IPS-20b (cell line): Measurements from ENCODE around the gene ACSL4.

Source experiments
- H3K27ac ChIP-seq: one replicate; pipeline ENCODE4 v1.5.1; 2013; ENCODE audit warnings: low read length
- H3K27me3 ChIP-seq: 2 replicates; pipeline ENCODE4 v1.6.1; 2013; ENCODE audit warnings: mild to moderate bottlenecking, low read length, inconsistent platforms; ENCODE audit not compliant: insufficient read depth
- H3K36me3 ChIP-seq: 2 replicates; pipeline ENCODE4 v1.6.1; 2013; ENCODE audit warnings: low read depth, mild to moderate bottlenecking, inconsistent platforms, low read length, moderate library complexity; ENCODE audit not compliant: insufficient read depth
- H3K4me1 ChIP-seq: 2 replicates; pipeline ENCODE4 v1.6.1; 2013; ENCODE audit warnings: mild to moderate bottlenecking, control low read depth, inconsistent platforms, low read length, moderate library complexity; ENCODE audit not compliant: insufficient read depth
- H3K4me3 ChIP-seq: 2 replicates; pipeline ENCODE4 v1.5.1; 2013; ENCODE audit warnings: mild to moderate bottlenecking, low read length, inconsistent platforms
- H3K9ac ChIP-seq: 2 replicates; pipeline ENCODE4 v1.6.1; 2013; ENCODE audit warnings: low read depth, mild to moderate bottlenecking, inconsistent platforms, low read length, moderate library complexity
- H3K9me3 ChIP-seq: 2 replicates; pipeline ENCODE4 v1.6.1; 2013; ENCODE audit warnings: mild to moderate bottlenecking, low read depth, low read length, inconsistent platforms; ENCODE audit not compliant: insufficient read depth

Gene ACSL4

GRCh38 chrX:109626637-109627036 lies 106.4 kb downstream of the ACSL4 start:
- Histone ChIP-seq H3K27ac (no peak overlapping the region), H3K9me3 (no peaks in the 10 kb centered on the region), H3K4me3 (no peak overlapping the region), H3K9ac (no peak overlapping the region), H3K36me3 (no peaks in the 10 kb centered on the region), H3K27me3 (peaks cover 17% of the 10 kb centered on the region; the same call in 1 of the 2 replicates), H3K4me1 (no peaks in the 10 kb centered on the region)

GRCh38 chrX:109624641-109625616 lies 108.1 kb downstream of the ACSL4 start, which contains the start of gene KCNE5:
Gene KCNE5 (minus strand): TSS chrX:109625172. CDS start chrX:109625020, 152 bp downstream.
- no peaks in the 10 kb centered on the region for H3K4me1 ChIP-seq
- H3K9me3 ChIP-seq, result no peaks in the 10 kb centered on the region
- no peak within 1 kb of the TSS for H3K9ac ChIP-seq
- H3K27me3 ChIP-seq, result peaks cover 17% of the 10 kb centered on the region; the same call in 1 of the 2 replicates
- peak within 1 kb of the TSS; percentile 51; the same call in 1 of the 2 replicates for H3K4me3 ChIP-seq
- H3K36me3 ChIP-seq, result no peaks in the 10 kb centered on the region
- H3K27ac ChIP-seq, result no peak within 1 kb of the TSS

GRCh38 chrX:109623997-109624396 lies 109.1 kb downstream of the ACSL4 start:
- Histone ChIP-seq H3K4me1 (no peaks in the 10 kb centered on the region), H3K36me3 (no peaks in the 10 kb centered on the region), H3K9ac (no peak overlapping the region), H3K27me3 (peaks cover 17% of the 10 kb centered on the region; the same call in 1 of the 2 replicates), H3K27ac (no peak overlapping the region), H3K4me3 (no peak overlapping the region), H3K9me3 (no peaks in the 10 kb centered on the region)

- H3K27me3 ChIP-seq, result peaks cover 17% of the 10 kb centered on the region; the same call in 1 of the 2 replicates
- H3K9ac ChIP-seq, result no peak overlapping the region
- no peaks in the 10 kb centered on the region for H3K36me3 ChIP-seq
- H3K27ac ChIP-seq, result no peak overlapping the region
- no peaks in the 10 kb centered on the region for H3K4me1 ChIP-seq
- H3K9me3 ChIP-seq, result no peaks in the 10 kb centered on the region
- H3K4me3 ChIP-seq, result no peak overlapping the region
Observed at GRCh38 chrX:109622270-109622669, 110.8 kb downstream of the ACSL4 start.

- Histone ChIP-seq H3K9me3 (no peaks in the 10 kb centered on the region), H3K4me3 (no peak overlapping the region), H3K27me3 (peaks cover 9% of the 10 kb centered on the region; the same call in 1 of the 2 replicates), H3K9ac (no peak overlapping the region), H3K4me1 (no peaks in the 10 kb centered on the region), H3K27ac (no peak overlapping the region), H3K36me3 (no peaks in the 10 kb centered on the region)
Observed at GRCh38 chrX:109619771-109620170, 113.3 kb downstream of the ACSL4 start.

DNA sequence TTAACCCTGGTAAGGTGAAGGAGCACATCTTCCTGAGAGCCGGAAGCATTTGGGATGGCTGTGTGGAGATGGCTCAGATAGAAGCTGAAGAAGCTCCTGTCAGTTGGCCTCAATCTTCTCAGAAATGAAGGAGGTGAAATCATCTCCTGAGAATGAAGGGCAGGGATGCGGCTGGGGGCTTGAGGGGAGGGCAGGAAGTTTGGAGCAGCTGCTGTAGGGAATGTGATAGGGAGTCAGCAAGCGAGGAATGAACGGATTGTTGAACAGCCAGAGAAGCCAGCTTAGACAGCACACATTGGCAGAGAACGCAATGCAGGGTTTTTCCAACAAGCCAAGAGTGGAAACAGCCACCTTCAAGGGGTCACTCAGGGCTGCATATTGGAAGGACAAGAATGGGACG lies 118.1 kb downstream of the ACSL4 start:
- Histone ChIP-seq H3K4me1 (no peaks in the 10 kb centered on the region), H3K27ac (no peak overlapping the region), H3K36me3 (no peaks in the 10 kb centered on the region), H3K4me3 (no peak overlapping the region), H3K27me3 (no peaks in the 10 kb centered on the region), H3K9me3 (no peaks in the 10 kb centered on the region), H3K9ac (no peak overlapping the region)

DNA sequence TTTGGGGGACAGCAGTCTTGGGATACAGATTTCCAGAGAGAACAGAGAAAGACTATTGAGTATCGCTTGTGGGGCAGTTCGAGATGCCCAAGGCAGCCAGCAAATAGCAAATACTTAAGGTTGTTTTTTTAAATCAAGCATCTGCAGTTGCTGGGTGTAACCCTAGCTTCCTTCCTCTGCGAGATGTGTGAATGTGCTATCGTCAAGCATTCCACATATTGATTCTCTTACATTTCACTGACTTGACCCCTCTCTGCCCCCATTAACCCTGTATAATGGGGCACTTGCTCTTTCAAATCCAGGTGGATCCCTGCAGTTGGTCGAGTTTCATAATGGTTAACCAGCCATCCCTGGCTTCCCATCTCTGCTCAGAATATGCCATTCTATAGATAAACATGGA lies 131.6 kb downstream of the ACSL4 start:
- no peaks in the 10 kb centered on the region; the same call in 1 of the 2 replicates for H3K4me1 ChIP-seq
- H3K27ac ChIP-seq, result no peak overlapping the region
- H3K4me3 ChIP-seq, result no peak overlapping the region
- H3K27me3 ChIP-seq, result peaks cover 15% of the 10 kb centered on the region; the same call in 1 of the 2 replicates
- H3K9ac ChIP-seq, result no peak overlapping the region
- no peaks in the 10 kb centered on the region for H3K9me3 ChIP-seq
- H3K36me3 ChIP-seq, result no peaks in the 10 kb centered on the region

DNA sequence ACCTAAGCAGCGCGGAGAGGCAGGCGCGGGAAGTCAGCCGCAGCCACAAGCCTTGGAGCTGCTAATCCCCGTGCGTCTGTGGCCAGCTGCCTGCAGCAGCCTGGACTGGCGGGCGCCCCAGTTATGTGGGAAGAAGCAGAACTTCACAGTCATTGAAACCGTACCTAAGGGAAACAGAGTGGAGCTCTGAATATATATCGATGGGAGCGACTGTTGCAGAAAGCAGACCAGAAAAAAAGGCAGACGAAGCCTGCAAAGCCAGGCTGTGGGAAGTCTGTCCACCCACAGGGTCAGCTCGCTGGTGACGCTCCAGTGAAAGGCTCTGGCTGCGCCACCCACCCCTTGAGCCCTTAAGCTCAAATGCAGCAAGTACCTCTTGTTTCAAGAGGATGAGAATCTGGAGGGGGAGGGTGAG lies 132.8 kb downstream of the ACSL4 start:
- Histone ChIP-seq H3K9me3 (no peaks in the 10 kb centered on the region), H3K27ac (no peak overlapping the region), H3K9ac (no peak overlapping the region), H3K4me1 (no peaks in the 10 kb centered on the region; the same call in 1 of the 2 replicates), H3K4me3 (peak overlapping the region; percentile 43; the same call in 1 of the 2 replicates), H3K27me3 (peaks cover 15% of the 10 kb centered on the region; the same call in 1 of the 2 replicates), H3K36me3 (no peaks in the 10 kb centered on the region)

- Histone ChIP-seq H3K27me3 (peaks cover 15% of the 10 kb centered on the region; the same call in 1 of the 2 replicates), H3K4me3 (no peak overlapping the region), H3K9me3 (no peaks in the 10 kb centered on the region), H3K36me3 (no peaks in the 10 kb centered on the region), H3K9ac (no peak overlapping the region), H3K27ac (no peak overlapping the region), H3K4me1 (no peaks in the 10 kb centered on the region; the same call in 1 of the 2 replicates)
Observed at GRCh38 chrX:109596015-109596414, 137.0 kb downstream of the ACSL4 start.
